A673 (cell line): ENCODE results near the gene AKT3. TPM values are rescaled to one million over a fixed set of nuclear protein-coding genes. Genes with fewer than 3 reads are reported as not detected.

Experiments
- BruUV-seq: library from RNA; stranded (reverse); fragments of 400-500 nt; replicated peaks from 2 replicates; lab custom pipeline; 2021; lab: Mats Ljungman, UMichigan
- CTCF ChIA-PET: fragments of 300-600 bp; sonication (Branson Sonifier 250); formaldehyde crosslinking; loops from one replicate; lab custom pipeline; 2022; ENCODE audit warnings: antibody characterized with exemption; lab: Charles Lee
- POLR2A ChIA-PET: fragments of 300-600 bp; sonication (Branson Sonifier 250); formaldehyde crosslinking; loops from one replicate; lab custom pipeline; 2022; ENCODE audit warnings: antibody characterized with exemption; ENCODE audit not compliant: low non-redundant PET; lab: Charles Lee
- DNase-seq: peaks from one replicate; pipeline ENCODE4 v3.0.0-alpha.2; 2015; ENCODE audit warnings: low spot score
- H3K27ac ChIP-seq: fragments of 200-600 bp; sonication (generic); 2 replicates; pipeline ENCODE4 v1.5.1; 2016; ENCODE audit warnings: mixed run types, low read depth, mild to moderate bottlenecking, mixed read lengths, antibody characterized with exemption, low read length; ENCODE audit not compliant: poor library complexity, severe bottlenecking
- H3K27me3 ChIP-seq: fragments of 200-600 bp; sonication (generic); replicated peaks from 2 replicates; pipeline ENCODE4 v1.6.1; 2017; ENCODE audit warnings: mixed run types, low read depth, mild to moderate bottlenecking, mixed read lengths, antibody characterized with exemption, low read length; ENCODE audit not compliant: insufficient read depth, poor library complexity
- H3K36me3 ChIP-seq: fragments of 200-600 bp; sonication (generic); 2 replicates; pipeline ENCODE4 v1.6.1; 2016; ENCODE audit warnings: mixed run types, mild to moderate bottlenecking, mixed read lengths, antibody characterized with exemption, low read length; ENCODE audit not compliant: insufficient read depth, poor library complexity, severe bottlenecking
- H3K4me1 ChIP-seq: fragments of 200-600 bp; sonication (generic); 2 replicates; pipeline ENCODE4 v1.6.1; 2017; ENCODE audit warnings: mixed run types, mild to moderate bottlenecking, mixed read lengths, antibody characterized with exemption, low read length; ENCODE audit not compliant: insufficient read depth, poor library complexity, severe bottlenecking
- H3K4me3 ChIP-seq: fragments of 200-600 bp; sonication (generic); 2 replicates; pipeline ENCODE4 v1.5.1; 2016; ENCODE audit warnings: low read depth, mixed run types, mild to moderate bottlenecking, mixed read lengths, low read length; ENCODE audit not compliant: poor library complexity, severe bottlenecking
- H3K9me3 ChIP-seq: fragments of 200-600 bp; sonication (generic); 2 replicates; pipeline ENCODE4 v1.6.1; 2016; ENCODE audit warnings: mixed run types, low read depth, mild to moderate bottlenecking, mixed read lengths, antibody characterized with exemption, low read length; ENCODE audit not compliant: poor library complexity, severe bottlenecking
- EZH2 ChIP-seq: fragments of 200-600 bp; sonication (generic); IDR thresholded peaks from 2 replicates; pipeline ENCODE4 v1.6.1; 2017; ENCODE audit warnings: borderline replicate concordance, low read depth, mild to moderate bottlenecking, mixed read lengths, antibody characterized with exemption, low read length; ENCODE audit not compliant: poor library complexity, severe bottlenecking
- intact Hi-C: fragments of 100-400 bp; cut with micrococcal nuclease; formaldehyde crosslinking; loops from one replicate; pipeline ENCODE4 v1.10.0; 2022; ENCODE audit not compliant: unreplicated experiment
- total RNA-seq: library from RNA; stranded (reverse); gene quantifications from 2 replicates; pipeline ENCODE4 v1.2.3, GENCODE V29; 2021
- TF ChIP-seq, protein P1 (sequence below): fragments of 300-800, 200-600 bp; sonication (generic); conservative IDR thresholded peaks from 2 replicates; pipeline ENCODE4 v1.5.1; 2017; ENCODE audit warnings: low read depth, mild to moderate bottlenecking, antibody characterized with exemption, low read length, moderate library complexity, mixed read lengths

The AKT3 gene
- total RNA-seq, 1 experiment from 2014 or later, result 14.4 TPM

DNA sequence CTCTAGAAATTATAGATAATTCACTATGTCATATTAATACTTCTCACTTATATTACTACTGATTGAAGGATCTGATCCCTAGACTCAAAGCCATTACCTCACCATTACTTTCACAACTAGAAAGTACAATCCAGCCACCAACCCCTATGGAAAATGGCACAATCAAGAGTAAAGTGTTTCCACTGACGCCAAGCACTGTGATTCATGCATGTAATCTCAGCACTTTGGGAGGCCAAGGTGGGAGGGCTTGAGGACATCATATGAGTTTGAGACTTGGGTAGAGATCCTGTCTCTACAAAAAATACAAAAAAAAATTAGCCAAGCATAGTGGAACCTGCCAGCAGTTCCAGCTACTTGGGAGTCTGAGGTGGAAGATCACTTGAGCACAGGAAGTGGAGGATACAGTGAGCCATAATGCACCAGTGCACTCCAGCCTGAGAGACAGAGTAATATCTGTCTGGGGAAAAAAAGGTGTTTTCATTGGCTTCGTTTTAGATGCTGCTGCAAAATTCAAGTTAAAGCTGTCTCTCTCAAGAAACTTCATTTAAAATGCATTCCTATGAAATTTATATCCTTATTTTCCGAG, 126.5 kb downstream of the AKT3 start:
- intact Hi-C loops, result no loop called here
- no peaks in the 10 kb centered on the region for H3K27me3 ChIP-seq
- H3K36me3 ChIP-seq, result no peaks in the 10 kb centered on the region
- no peak overlapping the region for H3K27ac ChIP-seq
- H3K4me1 ChIP-seq, result peaks cover 5% of the 10 kb centered on the region
- no TSS peak for BruUV-seq
- DNase-seq, result no peak
- TF ChIP-seq, protein P1, sequence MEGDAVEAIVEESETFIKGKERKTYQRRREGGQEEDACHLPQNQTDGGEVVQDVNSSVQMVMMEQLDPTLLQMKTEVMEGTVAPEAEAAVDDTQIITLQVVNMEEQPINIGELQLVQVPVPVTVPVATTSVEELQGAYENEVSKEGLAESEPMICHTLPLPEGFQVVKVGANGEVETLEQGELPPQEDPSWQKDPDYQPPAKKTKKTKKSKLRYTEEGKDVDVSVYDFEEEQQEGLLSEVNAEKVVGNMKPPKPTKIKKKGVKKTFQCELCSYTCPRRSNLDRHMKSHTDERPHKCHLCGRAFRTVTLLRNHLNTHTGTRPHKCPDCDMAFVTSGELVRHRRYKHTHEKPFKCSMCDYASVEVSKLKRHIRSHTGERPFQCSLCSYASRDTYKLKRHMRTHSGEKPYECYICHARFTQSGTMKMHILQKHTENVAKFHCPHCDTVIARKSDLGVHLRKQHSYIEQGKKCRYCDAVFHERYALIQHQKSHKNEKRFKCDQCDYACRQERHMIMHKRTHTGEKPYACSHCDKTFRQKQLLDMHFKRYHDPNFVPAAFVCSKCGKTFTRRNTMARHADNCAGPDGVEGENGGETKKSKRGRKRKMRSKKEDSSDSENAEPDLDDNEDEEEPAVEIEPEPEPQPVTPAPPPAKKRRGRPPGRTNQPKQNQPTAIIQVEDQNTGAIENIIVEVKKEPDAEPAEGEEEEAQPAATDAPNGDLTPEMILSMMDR, result no peak
- no peak for TF ChIP-seq EZH2
- POLR2A ChIA-PET, result no interaction called here
- H3K4me3 ChIP-seq, result no peak overlapping the region
- no peaks in the 10 kb centered on the region for H3K9me3 ChIP-seq
- CTCF ChIA-PET, result no interaction called here

DNA sequence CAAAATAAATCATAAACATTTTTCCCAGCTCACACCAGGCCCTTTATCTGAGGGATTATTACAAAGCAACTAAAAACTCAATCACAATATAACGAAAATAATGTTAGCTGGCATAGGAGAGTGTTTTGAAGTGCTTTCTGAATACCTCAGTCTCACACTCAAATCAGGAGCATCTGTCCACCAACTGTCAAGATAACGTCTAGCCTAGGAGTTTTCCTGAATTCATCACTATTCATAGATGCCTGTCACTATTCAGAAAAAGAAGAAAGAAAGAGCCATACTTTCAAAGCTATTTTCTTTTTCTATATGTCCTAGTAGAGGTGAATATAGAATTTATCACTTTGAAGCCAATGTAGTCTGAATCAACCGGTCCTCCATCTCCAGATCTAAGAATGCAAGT, 127.0 kb downstream of the AKT3 start:
- H3K4me3 ChIP-seq, result no peak overlapping the region
- ChIA-PET CTCF (no interaction called here), POLR2A (no interaction called here)

DNA sequence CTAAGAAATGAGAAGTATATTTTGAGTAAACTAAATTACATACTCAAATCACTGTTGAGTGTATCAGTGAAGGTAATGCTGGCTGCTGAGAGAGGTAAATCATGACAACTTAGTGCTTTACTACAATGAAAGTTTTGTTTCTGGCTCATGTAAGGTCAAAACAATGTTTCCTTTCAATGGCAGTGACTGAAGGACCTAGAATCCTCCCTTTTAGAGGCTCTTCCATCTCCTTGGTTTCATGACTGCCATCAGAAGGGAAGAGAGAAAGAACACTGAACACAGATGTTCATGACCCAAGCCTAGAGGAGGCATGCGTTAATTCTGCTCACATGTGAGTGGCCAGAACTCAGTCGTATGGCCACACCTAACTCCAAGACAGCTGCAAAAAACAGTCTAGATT, 130.6 kb downstream of the AKT3 start:
- no peak for TF ChIP-seq EZH2
- TF ChIP-seq, protein P1, result no peak
- no peaks in the 10 kb centered on the region for H3K36me3 ChIP-seq
- H3K27ac ChIP-seq, result no peak overlapping the region
- CTCF ChIA-PET, result no interaction called here
- H3K4me1 ChIP-seq, result peaks cover 11% of the 10 kb centered on the region
- H3K27me3 ChIP-seq, result no peaks in the 10 kb centered on the region
- no TSS peak for BruUV-seq
- DNase-seq, result no peak
- POLR2A ChIA-PET, result no interaction called here
- no peak overlapping the region for H3K4me3 ChIP-seq
- H3K9me3 ChIP-seq, result no peaks in the 10 kb centered on the region
- intact Hi-C loops, result no loop called here

More for the DNA sequence above, 127.0 kb downstream of the AKT3 start:
- no peaks in the 10 kb centered on the region for H3K9me3 ChIP-seq
- no peaks in the 10 kb centered on the region for H3K36me3 ChIP-seq
- intact Hi-C loops, result no loop called here
- no peaks in the 10 kb centered on the region for H3K27me3 ChIP-seq
- peaks cover 5% of the 10 kb centered on the region for H3K4me1 ChIP-seq
- no peak overlapping the region for H3K27ac ChIP-seq
- no TSS peak for BruUV-seq
- DNase-seq, result no peak
- no peak for TF ChIP-seq EZH2
- TF ChIP-seq, protein P1, result no peak
